GM19468 (cell line): ENCODE measurements around the gene ABCC4.
A peak's percentile ranks its signal among the peaks of the same experiment; 100 is the strongest.

Experiments
- ATAC-seq: cut with Tn5 transposase; IDR thresholded peaks from one replicate; pipeline ENCODE4 v1.9.1; 2021; ENCODE audit warnings: mild to moderate bottlenecking, moderate library complexity, moderate number of reproducible peaks; ENCODE audit not compliant: unreplicated experiment; ENCODE audit errors: extremely low read depth

Gene ABCC4

GRCh38 chr13:95234242-95234641, 67.0 kb downstream of the ABCC4 start:
- peak; percentile 77 for ATAC-seq

- no peak for ATAC-seq
Observed at GRCh38 chr13:95233026-95233635, 68.1 kb downstream of the ABCC4 start.

GRCh38 chr13:95231393-95231792, 69.9 kb downstream of the ABCC4 start:
- ATAC-seq, result no peak

- no peak for ATAC-seq
Observed at GRCh38 chr13:95229855-95230254, 71.4 kb downstream of the ABCC4 start.

GRCh38 chr13:95228130-95228529, 73.1 kb downstream of the ABCC4 start:
- no peak for ATAC-seq

GRCh38 chr13:95226932-95227695, 74.1 kb downstream of the ABCC4 start:
- ATAC-seq, result peak; percentile 91

GRCh38 chr13:95226476-95226875, 74.8 kb downstream of the ABCC4 start:
- no peak for ATAC-seq

- no peak for ATAC-seq
Observed at GRCh38 chr13:95226050-95226449, 75.2 kb downstream of the ABCC4 start.

- ATAC-seq, result no peak
Observed at GRCh38 chr13:95224064-95224463, 77.2 kb downstream of the ABCC4 start.

GRCh38 chr13:95222733-95223018, 78.6 kb downstream of the ABCC4 start:
- peak; percentile 11 for ATAC-seq

- ATAC-seq, result peak; percentile 16
Observed at GRCh38 chr13:95221971-95222732, 79.1 kb downstream of the ABCC4 start.

- ATAC-seq, result no peak
Observed at GRCh38 chr13:95220611-95221010, 80.6 kb downstream of the ABCC4 start.

GRCh38 chr13:95217920-95218830, 83.1 kb downstream of the ABCC4 start:
- ATAC-seq, result no peak

- no peak for ATAC-seq
Observed at GRCh38 chr13:95216182-95216581, 85.1 kb downstream of the ABCC4 start.

- ATAC-seq, result no peak
Observed at GRCh38 chr13:95212983-95213850, 88.0 kb downstream of the ABCC4 start.

GRCh38 chr13:95209109-95209508, 92.1 kb downstream of the ABCC4 start:
- ATAC-seq, result no peak

GRCh38 chr13:95207769-95208366, 93.4 kb downstream of the ABCC4 start:
- peak; percentile 85 for ATAC-seq

- ATAC-seq, result no peak
Observed at GRCh38 chr13:95206116-95206515, 95.1 kb downstream of the ABCC4 start.

- no peak for ATAC-seq
Observed at GRCh38 chr13:95204231-95204765, 97.0 kb downstream of the ABCC4 start.
